Stimulated activated CD8-positive, alpha-beta memory T cell treated with anti-CD3 and anti-CD28 coated beads, Interleukin-4, amount 100 ng/mL, for 48 hours (primary cell): ENCODE results near the gene FTSJ3.
"Not testable (repeated sequence)": the region's sequence is repeated elsewhere in the genome, so short reads cannot be mapped to it uniquely, and the experiment has no call there.

ENCODE experiments used
- DNase-seq: peaks from one replicate; pipeline ENCODE4 v3.0.0-alpha.2; 2020

Gene FTSJ3

GRCh38 chr17:63827002-63827800, at the start of gene FTSJ3, which contains the start of gene PSMC5:
TSS of gene FTSJ3 (minus strand) at chr17:63827663. CDS start at chr17:63826902, 761 bp downstream.
TSS of gene PSMC5 (plus strand) at chr17:63827431. CDS start at chr17:63827491, 60 bp downstream.
- DNase-seq, result peak; percentile 95

- DNase-seq, result not testable (repeated sequence)
Observed at GRCh38 chr17:63874693-63875092, 47.2 kb upstream of the FTSJ3 start.

- DNase-seq, result not testable (repeated sequence)
Observed at GRCh38 chr17:63874061-63874626, 46.7 kb upstream of the FTSJ3 start.

- not testable (repeated sequence) for DNase-seq
Observed at GRCh38 chr17:63873577-63873976, 46.1 kb upstream of the FTSJ3 start, which contains the start of gene CSH2. TSS of gene CSH2 (minus strand) at chr17:63873677. CDS start at chr17:63873614, 63 bp downstream.

- not testable (repeated sequence) for DNase-seq
Observed at GRCh38 chr17:63871646-63872365, 44.3 kb upstream of the FTSJ3 start.

- not testable (repeated sequence) for DNase-seq
Observed at GRCh38 chr17:63870292-63870665, 42.8 kb upstream of the FTSJ3 start.

- not testable (repeated sequence) for DNase-seq
Observed at GRCh38 chr17:63869491-63870291, 42.2 kb upstream of the FTSJ3 start.

GRCh38 chr17:63866625-63867024, 39.2 kb upstream of the FTSJ3 start:
- DNase-seq, result not testable (repeated sequence)

GRCh38 chr17:63859257-63859656, 31.8 kb upstream of the FTSJ3 start:
- no peak for DNase-seq

GRCh38 chr17:63856425-63856824, 29.0 kb upstream of the FTSJ3 start:
- DNase-seq, result not testable (repeated sequence)

- DNase-seq, result no peak
Observed at GRCh38 chr17:63855185-63855584, 27.7 kb upstream of the FTSJ3 start.

GRCh38 chr17:63854709-63855108, 27.2 kb upstream of the FTSJ3 start:
- no peak for DNase-seq

GRCh38 chr17:63853260-63853659, 25.8 kb upstream of the FTSJ3 start:
- DNase-seq, result no peak

- DNase-seq, result no peak
Observed at GRCh38 chr17:63850401-63850800, 22.9 kb upstream of the FTSJ3 start.

- peak; percentile 99 for DNase-seq
Observed at GRCh38 chr17:63848834-63849689, 21.6 kb upstream of the FTSJ3 start.

GRCh38 chr17:63847525-63848249, 20.2 kb upstream of the FTSJ3 start:
- no peak for DNase-seq

GRCh38 chr17:63845509-63845908, 18.0 kb upstream of the FTSJ3 start:
- no peak for DNase-seq

GRCh38 chr17:63843910-63844677, 16.6 kb upstream of the FTSJ3 start:
- no peak for DNase-seq

GRCh38 chr17:63843387-63843888, 16.0 kb upstream of the FTSJ3 start:
- not testable (repeated sequence) for DNase-seq
